Brain microvascular endothelial cell (primary cell): ENCODE results near the gene GUCY2D.

Experiments
- DNase-seq: peaks from one replicate; pipeline ENCODE4 v3.0.0-alpha.2; 2020
- H3K27ac ChIP-seq: fragments of 250-450 bp; sonication (Bioruptor Pico); 2 replicates; pipeline ENCODE4 v1.5.1; 2020; ENCODE audit warnings: mild to moderate bottlenecking, moderate library complexity
- H3K27me3 ChIP-seq: fragments of 250-450 bp; sonication (Bioruptor Pico); replicated peaks from 2 replicates; pipeline ENCODE4 v1.5.1; 2020; ENCODE audit warnings: mild to moderate bottlenecking
- H3K36me3 ChIP-seq: fragments of 250-450 bp; sonication (Bioruptor Pico); replicated peaks from 2 replicates; pipeline ENCODE4 v1.5.1; 2020; ENCODE audit warnings: mild to moderate bottlenecking
- H3K4me3 ChIP-seq: 2 replicates; pipeline ENCODE4 v1.5.1; 2011; ENCODE audit warnings: low read depth, mild to moderate bottlenecking, control low read depth, low read length, moderate library complexity
- CTCF ChIP-seq: IDR thresholded peaks from 2 replicates; pipeline ENCODE4 v1.5.1; 2011; ENCODE audit warnings: low read depth, mild to moderate bottlenecking, moderate library complexity, low read length, control low read depth, inconsistent platforms; ENCODE audit errors: missing control alignments
- in situ Hi-C: cut with HindIII; loops from 2 replicates; pipeline ENCODE4 v1.10.0; 2017; ENCODE audit warnings: low sequenced_read_pairs, low pct_ligation_motif_present

The GUCY2D gene

GRCh38 chr17:8041979-8042378, 39.6 kb downstream of the GUCY2D start:
- no peak for DNase-seq
- in situ Hi-C loops = no loop called here
- Histone ChIP-seq H3K4me3 (no peak overlapping the region), H3K36me3 (no peaks in the 10 kb centered on the region), H3K27ac (no peak overlapping the region), H3K27me3 (no peaks in the 10 kb centered on the region)
- no peak for TF ChIP-seq CTCF

DNA sequence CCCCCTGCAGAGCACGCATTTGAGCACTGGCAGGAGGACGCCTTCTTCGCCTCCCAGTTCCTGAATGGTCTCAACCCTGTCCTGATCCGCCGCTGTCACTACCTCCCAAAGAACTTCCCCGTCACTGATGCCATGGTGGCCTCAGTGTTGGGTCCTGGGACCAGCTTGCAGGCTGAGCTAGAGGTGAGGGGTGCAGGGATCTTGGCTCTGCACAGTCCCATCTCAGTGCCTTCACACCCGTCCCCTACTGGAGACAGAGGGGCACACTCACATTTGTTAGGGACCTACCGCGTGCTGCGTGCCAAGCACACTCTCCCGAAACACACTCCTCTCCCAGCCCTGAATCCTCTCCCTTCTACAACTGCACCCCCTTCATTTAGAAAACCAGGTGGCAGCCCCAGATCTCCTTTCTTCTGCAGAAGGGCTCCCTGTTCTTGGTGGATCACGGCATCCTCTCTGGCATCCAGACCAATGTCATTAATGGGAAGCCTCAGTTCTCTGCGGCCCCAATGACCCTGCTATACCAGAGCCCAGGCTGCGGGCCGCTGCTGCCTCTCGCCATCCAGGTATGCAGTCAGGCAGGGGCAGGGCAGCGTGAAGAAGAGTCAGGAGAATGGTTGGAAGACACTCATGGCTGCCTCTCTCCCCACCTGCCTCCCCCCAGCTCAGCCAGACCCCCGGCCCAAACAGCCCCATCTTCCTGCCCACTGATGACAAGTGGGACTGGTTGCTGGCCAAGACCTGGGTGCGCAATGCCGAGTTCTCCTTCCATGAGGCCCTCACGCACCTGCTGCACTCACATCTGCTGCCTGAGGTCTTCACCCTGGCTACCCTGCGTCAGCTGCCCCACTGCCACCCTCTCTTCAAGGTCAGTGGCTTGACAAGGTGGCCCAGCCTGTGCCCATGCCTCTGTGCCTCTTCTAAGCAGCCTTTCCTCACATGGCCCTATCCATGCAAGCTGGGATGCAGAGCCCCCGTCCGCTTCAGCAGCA, 42.7 kb downstream of the GUCY2D start:
- Histone ChIP-seq H3K36me3 (no peaks in the 10 kb centered on the region), H3K27ac (no peak overlapping the region), H3K27me3 (no peaks in the 10 kb centered on the region), H3K4me3 (no peak overlapping the region)
- no peak for DNase-seq
- TF ChIP-seq CTCF = no peak
- in situ Hi-C loops = no loop called here

DNA sequence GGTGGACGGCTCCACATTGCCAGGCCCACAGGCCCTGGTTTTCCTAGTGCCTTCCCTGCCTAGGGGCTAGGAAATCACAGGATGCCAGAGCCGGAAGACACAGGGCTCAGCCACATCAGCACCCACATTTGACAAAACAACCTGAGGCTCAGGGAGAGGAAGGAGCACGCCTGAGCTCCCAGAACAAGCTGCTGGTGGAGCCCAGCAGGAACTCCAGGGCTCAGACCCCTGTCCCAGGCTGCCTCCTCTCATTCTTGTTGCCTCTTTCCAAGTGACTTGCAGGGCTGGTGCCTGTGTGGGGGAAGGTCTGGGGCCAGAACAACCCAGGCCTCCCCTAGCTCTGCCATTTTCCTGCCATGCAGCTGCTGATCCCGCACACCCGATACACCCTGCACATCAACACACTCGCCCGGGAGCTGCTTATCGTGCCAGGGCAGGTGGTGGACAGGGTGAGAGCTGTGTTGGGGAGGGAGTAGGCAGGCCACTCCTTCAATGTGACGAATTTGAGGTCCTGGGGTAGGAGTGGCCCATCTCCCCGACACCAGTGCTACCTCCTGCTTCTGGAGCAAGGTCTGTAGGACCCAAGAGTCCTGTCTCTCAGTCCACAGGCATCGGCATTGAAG, 44.0 kb downstream of the GUCY2D start:
- no peak overlapping the region for H3K27ac ChIP-seq
- no peaks in the 10 kb centered on the region for H3K36me3 ChIP-seq
- no peak for TF ChIP-seq CTCF
- DNase-seq = no peak
- no peak overlapping the region for H3K4me3 ChIP-seq
- in situ Hi-C loops = no loop called here
- H3K27me3 ChIP-seq = no peaks in the 10 kb centered on the region

GRCh38 chr17:8046929-8047768, 44.7 kb downstream of the GUCY2D start:
- H3K4me3 ChIP-seq = no peak overlapping the region
- no peak for TF ChIP-seq CTCF
- H3K27me3 ChIP-seq = peaks cover 1% of the 10 kb centered on the region
- in situ Hi-C loops = no loop called here
- H3K36me3 ChIP-seq = no peaks in the 10 kb centered on the region
- no peak for DNase-seq
- H3K27ac ChIP-seq = no peak overlapping the region

DNA sequence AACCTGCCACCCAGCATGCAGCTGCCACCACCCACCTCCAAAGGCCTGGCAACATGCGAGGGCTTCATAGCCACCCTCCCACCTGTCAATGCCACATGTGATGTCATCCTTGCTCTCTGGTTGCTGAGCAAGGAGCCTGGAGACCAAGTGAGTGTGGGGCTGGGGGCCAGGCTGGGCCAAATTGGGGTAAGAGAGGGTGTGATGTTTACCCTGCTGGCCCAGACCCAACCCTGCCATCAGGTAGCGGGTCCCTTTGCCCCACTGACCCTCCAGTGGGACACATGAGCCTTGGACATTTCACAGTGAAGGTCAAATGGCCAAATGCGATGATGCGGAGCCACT, 45.3 kb downstream of the GUCY2D start:
- peaks cover 4% of the 10 kb centered on the region for H3K27me3 ChIP-seq
- no peak overlapping the region for H3K27ac ChIP-seq
- in situ Hi-C loops = no loop called here
- no peak for TF ChIP-seq CTCF
- no peaks in the 10 kb centered on the region for H3K36me3 ChIP-seq
- no peak overlapping the region for H3K4me3 ChIP-seq
- DNase-seq = no peak
